ENCODE measurements around the gene SH3RF1.
"Not testable (repeated sequence)": the region's sequence is repeated elsewhere in the genome, so short reads cannot be mapped to it uniquely, and the experiment has no call there.

SH3RF1 gene

DNA sequence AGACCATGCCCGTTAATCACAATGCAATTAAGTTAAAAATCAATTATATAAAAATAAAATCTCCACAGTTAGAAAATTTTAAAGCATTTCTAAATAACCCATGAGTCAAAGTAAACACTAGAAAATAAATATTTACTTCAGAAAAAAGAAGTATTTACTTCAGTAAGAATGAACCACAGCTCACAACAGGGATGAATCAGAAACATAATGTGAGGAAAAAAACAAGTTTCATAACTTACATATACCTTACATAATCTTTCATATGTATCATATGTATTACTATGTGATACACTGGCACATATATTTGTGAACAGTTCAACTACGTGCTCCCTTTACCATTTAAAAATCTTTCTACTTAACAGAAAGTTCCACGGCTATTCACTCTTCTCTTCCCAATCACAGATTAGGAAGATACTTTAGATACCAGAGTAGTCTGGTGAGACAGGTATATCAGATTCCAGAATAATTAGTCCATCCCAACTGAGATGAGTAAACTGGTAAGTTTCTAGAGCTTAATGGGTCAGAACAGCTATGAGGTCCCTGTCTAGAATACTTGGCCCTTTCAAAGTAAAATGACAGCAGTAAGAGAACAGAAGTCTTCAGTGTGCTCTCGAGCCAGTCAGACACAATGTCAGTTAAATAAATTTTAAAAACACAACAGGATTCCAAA is 70.3 kb downstream of the SH3RF1 start:
- no peak for DNase-seq (ENCODE audit: low spot score)

DNA sequence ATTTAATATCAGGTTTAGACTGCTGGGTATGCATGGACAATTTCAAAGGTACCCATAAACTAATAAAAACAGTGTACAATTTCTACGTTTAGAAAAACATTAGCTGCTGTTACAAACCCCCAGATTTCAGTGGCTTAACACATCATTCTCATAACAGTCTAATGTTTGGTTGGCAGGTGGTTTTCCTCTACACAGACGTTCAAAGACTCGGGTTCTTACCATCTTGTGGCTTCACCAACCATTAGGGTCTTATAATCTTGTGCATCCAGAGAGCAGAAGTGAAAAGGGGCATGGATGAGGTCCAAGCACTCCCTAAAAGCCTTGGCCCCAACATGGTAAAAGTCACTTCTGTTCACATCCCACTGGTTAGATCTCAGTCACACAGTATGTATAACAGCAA is 71.6 kb downstream of the SH3RF1 start:
- DNase-seq (ENCODE audit: low spot score): no peak

DNA sequence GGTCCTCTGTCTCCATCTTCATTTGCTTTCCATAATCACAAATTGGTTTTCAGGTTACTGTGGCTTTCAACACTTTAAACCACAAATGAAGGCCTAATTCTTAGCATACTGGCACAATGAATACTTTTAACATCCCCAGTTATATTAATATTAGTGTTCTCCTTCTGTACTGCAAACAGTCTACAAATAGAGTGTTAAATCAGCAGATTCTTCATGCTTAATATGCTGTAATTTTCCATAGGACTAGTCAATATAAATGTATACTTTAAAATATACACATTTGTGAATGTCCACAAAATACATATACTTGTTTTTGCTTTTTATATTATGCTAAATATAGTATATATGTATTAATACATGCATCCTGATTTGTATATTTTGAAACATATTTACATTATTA is 72.6 kb downstream of the SH3RF1 start:
- DNase-seq (ENCODE audit: low spot score): no peak

DNA sequence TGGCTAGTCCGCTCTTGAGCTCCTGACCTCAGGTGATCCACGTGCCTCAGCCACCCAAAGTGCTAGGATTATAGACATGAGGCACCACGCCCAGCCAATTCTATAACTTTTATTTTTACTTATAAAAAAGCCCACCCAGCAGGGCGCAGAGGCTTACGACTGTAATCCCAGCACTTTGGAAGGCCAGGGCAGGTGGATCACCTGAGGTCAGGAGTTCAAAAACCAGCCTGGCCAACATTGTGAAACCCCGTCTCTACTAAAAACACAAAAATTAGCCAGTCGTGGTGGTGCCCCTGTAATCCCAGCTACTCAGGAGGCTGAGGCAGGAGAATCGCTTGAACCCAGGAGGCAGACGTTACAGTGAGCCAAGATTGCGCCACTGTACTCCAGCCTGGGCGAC is 73.5 kb downstream of the SH3RF1 start:
- DNase-seq (ENCODE audit: low spot score): not testable (repeated sequence)

DNA sequence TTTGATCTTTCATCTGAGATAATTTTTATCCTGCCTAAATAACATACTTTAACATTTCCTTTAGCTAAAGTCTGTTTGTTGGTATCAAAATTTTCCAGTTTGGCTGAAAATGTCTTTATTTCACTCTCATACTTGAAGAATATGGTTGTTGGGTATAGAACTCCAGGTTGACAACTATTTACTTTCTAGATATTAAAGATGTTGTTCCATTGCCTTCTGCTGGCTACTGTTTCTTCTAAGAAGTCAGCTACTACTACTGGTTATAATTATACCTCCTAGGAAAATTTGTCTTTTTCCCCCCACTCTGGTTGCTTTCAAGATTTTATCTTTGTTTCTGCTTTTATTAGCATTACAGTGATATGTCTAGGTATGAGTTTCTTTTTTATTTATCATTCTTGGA is 75.7 kb downstream of the SH3RF1 start:
- no peak for DNase-seq (ENCODE audit: low spot score)

DNA sequence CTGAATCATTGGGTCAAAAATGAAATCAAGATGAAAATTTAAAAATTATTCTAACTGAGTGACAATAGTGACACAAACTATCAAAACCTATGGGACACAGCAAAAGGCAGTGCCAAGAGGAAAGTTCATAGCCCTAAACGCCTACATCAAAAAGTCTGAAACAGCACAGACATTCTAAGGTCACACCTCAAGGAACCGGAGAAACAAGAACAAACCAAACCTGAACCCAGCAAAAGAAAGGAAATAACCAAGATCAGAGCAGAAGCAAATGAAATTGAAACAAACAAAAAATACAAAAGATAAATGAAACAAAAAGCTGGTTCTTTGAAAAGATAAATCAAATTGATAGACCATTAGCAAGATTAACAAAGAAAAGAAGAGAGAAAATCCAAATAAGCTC is 80.8 kb downstream of the SH3RF1 start:
- DNase-seq (ENCODE audit: low spot score): not testable (repeated sequence)

DNA sequence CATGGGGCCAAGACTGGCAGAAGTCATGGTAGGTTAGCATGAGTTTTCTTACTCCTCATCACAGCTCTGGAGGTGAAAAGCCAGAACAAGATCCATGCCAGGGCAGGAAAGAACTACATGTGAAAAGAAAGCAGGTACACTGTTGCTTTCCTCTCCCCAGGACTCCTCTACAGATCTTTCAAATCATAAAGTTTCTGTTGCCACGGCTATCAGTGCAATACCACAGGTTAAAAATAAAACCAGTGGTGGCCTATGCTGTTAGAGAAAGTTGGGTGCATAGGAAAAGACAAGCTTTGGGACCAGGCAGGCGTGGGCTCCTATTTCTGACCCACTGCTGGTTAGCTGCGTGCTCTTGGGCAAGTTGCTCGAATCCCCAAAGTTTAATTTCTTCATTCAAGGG is 81.4 kb downstream of the SH3RF1 start:
- DNase-seq (ENCODE audit: low spot score): no peak

DNA sequence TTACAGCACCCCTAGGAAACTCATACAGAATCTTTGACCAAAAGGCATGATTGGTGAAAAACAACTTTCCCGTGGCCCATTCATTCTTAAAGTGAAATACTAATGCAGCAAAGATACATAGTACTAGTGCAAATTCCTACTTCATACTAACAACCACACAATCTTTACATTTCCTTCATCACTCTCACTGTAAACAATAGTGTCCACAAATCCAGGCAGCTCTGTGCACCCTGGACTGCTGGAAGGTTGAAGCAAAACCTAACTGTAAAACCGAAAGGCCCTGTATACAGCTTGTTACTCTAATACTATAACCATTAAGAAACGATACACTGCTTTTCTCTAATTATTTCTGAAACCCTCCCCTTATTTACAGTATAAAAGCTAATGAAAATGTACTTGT is 82.6 kb downstream of the SH3RF1 start:
- DNase-seq (ENCODE audit: low spot score): no peak

DNA sequence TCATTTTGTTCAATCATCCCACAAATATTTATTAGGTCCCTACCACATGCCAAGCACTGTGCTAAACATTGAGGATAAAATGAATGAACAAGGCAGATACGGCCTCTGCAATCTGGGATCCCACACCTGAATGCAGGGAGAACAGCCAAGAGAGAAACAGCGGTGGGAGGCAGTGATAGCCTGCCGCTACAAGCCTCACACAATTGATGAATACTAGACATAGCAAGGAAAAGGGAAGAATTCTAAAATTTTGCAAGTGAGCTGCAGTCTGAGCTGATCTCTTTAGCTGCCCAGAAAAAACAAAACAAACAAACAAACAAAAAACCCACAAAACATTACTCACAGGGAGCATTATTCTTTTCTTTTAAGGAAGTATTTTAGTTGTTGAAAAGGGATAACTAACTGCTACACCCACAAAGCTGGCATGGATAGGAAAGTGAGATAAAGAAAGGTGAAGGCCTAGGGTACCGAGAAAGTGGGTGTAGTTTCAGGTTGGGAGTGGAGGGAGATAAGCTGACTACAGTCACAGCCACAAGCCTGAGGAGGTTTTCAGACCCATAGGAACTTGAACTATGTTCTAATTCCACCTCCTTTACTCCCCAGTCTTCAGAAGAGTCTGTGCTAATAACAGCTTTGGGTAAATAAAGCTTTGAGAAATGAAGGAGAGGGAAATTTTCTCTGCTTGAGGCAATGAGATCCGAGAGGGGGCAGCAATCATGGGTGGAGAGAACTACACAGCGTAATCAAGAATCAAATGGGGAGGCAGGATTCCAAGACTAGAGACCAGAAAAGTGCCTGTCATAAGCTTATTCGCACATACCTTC is 85.4 kb downstream of the SH3RF1 start:
- DNase-seq (ENCODE audit: low spot score): no peak

DNA sequence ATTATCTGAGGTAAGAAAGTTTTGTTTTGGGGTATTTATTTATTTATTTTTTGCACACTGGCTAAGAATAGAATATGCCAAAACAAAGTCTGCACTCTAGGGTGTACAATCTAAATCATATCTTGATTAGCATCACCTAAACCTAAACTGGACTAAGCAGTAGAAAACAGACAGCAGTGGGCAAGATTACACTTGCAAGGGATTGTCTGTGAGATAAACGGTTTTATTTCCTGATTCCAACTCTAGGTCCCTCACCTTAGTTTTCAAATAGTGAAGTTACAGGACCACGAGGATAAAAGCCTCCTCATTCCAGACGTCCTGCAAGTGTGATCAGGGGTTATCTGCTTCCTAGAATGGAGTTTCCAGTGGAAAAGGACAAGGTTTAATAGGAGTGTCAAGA is 86.1 kb downstream of the SH3RF1 start:
- no peak for DNase-seq (ENCODE audit: low spot score)

DNA sequence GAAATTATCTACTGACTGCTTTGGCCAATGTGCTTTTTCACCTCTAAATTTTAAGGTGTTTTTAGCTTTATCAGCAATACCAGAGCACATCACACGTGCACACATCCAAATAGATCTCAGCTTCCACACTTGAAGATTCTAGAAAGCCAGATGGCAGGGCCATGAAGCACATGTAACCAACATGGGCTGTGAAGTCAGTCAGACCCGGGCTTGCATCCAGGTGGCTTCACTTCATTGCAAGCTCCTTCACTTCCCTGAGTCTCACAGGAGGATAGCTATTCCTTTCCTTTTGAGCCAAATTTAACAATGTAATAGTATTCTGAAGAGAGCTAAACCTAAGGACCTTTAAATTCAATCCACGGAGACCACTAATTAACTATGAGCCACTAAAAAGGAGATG is 86.5 kb downstream of the SH3RF1 start:
- no peak for DNase-seq (ENCODE audit: low spot score)

DNA sequence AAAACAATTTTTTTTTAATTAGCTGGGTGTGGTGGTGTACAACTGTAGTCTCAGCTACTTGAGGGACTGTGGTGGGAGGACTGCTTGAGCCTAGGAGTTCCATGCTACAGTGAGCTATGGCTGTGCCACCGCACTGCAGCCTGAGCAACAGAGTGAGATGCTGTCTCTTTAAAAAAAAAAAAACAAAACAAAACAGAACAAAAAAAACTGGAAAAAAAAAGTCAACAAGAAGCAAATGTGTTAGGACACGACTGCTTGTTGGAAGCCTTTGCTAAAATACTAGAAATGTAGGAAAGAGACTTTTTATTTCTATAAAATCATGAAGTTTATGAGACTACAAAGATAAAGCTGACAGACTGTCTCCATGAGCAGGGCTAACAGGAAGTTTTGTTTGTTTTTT is 87.2 kb downstream of the SH3RF1 start:
- no peak for DNase-seq (ENCODE audit: low spot score)

DNA sequence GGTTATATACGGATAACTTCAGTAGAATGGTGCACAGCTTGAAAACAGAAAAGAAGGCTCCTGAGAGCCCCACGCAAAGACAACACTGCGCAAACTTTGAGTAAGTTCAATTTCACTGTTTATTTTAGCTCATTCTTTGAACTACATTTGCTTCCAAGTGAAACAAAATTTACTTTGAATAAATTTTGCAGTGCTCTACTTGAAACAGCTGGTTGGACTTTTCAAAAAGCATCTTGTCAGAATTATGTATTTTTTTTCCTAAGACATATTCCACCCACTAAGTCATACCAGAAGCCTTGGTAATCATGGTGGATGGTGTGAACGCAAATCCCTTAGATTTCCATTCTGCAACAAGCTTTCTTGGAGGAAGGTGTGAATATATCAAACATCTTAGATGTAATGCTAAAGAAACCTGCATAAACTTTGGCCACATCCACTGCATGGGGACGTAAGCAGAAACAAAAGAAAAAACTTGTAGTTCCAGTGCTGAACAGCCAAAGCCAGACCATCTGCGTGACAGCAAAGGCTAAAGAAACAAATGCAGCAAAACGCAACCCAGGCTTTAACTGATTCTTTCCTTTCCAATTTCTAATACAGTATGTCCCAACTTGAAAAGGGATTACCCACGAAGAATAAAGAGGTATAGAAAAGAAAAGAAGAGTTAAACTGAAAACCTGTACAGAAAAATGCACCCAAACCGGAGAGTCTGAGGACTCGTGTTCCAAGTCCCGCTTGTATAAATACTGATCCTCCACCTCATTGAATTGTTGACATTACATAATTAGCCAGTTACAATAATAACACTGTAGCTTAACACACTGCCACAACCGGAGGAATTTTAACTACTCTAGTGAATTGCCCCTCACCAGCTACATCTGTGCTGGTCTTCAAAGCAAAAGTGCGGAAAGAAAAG is 90.9 kb downstream of the SH3RF1 start:
- DNase-seq (ENCODE audit: low spot score): peak; percentile 42

DNA sequence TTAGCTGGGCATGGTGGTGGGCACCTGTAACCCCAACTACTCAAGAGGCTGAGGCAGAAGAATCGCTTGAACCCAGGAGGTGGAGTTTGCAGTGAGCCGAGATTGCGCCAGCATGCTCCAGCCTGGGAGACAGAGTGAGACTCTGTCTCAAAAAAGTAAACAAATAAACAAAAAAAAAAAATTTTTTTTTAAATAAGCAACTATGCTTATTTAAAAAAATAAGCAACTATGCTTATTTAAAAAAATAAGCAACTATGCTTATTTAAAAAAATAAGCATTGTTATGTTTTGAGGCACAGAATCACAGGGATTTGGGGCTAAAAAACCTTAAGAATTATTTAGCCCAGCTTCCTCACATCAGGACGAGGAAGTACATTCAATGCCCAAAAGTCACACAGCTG is 92.7 kb downstream of the SH3RF1 start:
- not testable (repeated sequence) for DNase-seq (ENCODE audit: low spot score)

DNA sequence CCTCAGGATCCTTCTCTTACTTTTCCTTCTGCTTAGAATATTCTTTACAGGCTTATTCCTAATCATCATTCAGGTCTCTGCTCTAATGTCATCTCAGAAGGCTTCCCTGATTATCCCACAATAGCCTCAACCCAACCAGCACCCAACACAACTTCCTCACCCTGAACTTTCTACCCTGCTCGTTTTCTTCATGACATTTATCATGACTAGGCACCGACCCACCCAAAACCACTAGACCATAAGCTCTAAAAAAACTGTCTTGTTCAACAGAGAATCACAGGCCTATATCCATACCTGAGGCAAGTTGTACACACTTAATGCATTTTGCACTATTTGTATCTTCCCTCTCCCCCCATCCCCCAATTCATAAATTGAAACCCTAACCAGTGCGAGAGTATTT is 95.3 kb downstream of the SH3RF1 start:
- DNase-seq (ENCODE audit: low spot score): no peak

DNA sequence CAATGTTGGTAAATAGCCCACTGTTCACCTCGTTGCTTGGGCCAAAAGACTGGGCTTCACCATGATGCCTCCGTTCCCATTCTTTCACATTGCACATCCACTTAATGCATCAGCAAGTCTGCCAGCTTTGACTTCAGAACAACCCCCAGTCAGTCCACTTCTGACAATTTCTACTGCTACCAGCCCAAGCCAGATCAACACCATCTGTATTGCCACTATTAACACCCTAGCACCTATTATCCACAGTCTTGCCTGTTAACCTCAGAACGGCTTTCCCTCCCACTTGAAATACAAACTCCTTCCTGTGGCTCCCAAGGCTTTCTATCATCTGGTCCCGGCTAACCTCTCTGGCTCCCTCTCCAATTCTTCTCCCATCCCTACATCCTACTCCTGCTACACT is 95.7 kb downstream of the SH3RF1 start:
- no peak for DNase-seq (ENCODE audit: low spot score)

DNA sequence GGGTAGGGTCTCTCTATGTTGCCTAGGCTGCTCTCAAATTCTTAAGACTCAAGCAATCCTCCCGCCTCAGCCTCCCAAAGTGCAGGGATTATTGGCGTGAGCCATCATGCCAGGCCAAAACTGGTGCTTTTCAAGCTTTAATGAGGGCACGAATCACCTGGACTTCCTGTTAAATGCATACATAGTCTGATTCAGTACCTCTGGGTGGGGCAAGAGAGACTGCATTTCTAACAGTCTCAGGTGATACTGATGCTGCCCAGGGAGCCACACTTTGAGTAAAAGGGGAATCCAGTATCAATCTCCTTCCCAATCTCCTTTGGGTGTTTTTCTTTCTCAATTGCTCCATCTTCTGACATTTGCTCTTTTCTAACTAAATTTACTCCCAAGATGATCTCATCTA is 96.5 kb downstream of the SH3RF1 start:
- DNase-seq (ENCODE audit: low spot score): no peak

DNA sequence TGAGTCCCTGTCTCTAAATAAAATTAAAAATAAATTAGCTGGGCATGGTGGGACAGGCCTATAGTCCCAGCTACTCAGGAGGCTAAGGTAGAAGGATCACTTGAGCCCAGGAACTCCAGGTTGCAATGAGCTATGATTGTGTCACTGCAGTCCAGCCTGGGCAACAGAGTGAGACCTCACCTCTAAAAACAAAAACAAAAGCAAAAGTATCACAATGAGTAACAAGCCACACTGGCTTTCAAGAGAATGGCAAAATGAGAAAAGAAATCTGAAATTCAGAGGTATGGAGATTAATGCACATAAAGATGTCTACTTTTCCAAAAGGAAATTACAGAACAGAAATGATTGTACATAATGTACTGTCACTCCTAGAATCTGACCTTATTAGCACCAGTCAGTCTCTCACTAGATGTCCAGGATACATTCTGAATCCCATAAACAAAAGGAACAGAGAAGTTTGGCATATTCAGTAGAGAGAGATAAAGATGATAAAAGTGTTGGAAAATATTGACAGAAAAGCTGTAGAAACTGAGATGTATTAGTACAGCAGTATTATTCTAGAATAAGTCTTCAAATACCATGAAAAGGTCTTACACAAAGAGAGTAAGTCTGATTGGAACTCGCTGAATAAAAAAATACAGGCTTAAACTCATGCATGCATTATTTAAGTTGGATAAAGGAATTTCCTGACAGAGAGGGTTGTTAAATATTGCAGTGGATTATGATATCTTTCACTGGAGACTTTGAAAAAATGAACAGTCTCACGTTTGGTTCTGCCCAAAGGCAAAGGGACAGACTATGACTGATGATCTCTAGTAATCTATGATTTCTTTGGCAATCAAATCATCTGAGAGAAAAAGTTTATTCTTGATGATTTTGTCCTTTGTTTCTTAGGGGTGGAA is 102.5 kb downstream of the SH3RF1 start:
- no peak for DNase-seq (ENCODE audit: low spot score)

DNA sequence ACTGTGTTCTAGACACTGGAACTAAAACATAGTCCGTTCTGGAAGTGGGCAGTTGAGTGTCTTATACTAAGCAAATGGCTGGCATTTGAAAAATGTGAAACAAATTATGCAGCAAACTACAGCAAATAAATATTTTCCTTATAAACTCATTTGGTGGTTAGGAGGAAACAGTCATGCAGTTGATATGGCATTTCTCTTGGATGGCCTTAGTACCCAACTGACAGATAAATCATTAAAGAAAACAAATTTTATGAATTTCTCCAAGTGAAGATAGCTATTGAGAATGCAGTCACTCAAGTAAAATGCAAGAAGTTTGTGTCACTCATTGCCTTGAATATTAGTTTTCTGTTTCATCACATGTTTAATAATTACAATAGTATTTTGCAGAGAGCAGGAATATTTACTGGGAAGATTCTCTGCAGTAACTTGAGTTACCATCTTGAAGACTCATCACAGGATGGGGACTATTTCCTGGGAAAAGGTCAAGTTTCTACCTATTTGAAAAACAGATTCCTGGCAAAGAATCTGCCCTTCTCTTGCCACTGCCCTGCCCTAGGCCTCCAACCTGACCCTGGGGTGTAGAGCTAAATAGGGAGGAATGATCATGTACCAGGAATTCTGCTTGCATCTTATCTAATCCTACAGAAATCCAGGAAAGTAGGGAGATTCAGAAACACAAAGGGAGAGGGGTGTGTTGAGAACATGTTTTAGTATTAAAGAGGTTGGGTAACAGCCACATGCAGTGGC is 105.9 kb downstream of the SH3RF1 start:
- DNase-seq (ENCODE audit: low spot score): no peak

DNA sequence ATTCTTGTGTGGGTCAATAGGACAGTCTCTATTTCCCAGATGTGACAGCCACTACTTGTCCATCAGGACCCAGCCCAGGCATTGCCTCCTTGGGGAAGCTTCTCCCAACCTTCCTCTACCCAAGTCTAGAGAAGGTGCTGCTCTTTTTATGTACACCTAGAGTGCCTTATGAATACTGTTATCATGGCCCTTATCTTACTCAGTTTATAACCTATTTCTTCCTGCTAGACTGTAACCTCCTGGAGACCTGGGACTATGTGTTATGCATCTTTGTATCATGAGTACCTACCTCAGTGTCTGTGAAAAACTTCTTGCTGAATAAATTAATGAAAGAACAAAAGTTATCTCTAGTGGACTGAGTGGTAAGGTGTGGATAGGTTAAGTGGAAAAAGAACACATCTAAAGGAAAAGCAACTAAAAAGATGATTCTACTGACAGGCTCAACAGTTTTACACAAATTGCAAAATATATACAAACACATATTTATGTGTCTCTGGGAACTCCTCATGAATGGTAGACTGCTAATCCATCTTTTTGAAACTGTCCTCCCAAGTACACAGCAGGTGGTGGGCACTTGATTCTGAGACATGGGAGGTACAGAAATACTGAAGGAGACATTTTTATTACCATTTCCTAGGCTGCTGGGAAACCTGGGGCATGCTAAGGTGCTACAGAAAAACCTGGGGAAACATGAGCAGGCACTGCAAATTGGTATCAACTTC is 106.6 kb downstream of the SH3RF1 start:
- no peak for DNase-seq (ENCODE audit: low spot score)

Data from globus pallidus (tissue), 1 donor.